Measurements from ENCODE around the gene PNMA8C. TPM values are rescaled to one million over a fixed set of nuclear protein-coding genes. Genes with fewer than 3 reads are reported as not detected.
"Not testable (repeated sequence)": the region's sequence is repeated elsewhere in the genome, so short reads cannot be mapped to it uniquely, and the experiment has no call there.

Gene PNMA8C
- total and polyA plus RNA-seq, 2 experiments from 2014 or later, result 0.44 to 2.3 TPM

GRCh38 chr19:46435689-46436088, 7.0 kb upstream of the PNMA8C start:
- not testable (repeated sequence) for H3K4me3 ChIP-seq; H3K79me2 ChIP-seq (replicated peaks; ENCODE audit: insufficient read depth); H3K4me1 Mint-ChIP-seq; H2AFZ ChIP-seq; H3K9me3 Mint-ChIP-seq; H3F3A ChIP-seq (replicated peaks; ENCODE audit: low read depth); H3K27ac ChIP-seq (ENCODE audit: low read depth); H4K20me1 ChIP-seq (replicated peaks; ENCODE audit: insufficient read depth); DNase-seq (ENCODE audit: low spot score); H3K27ac Mint-ChIP-seq; H3K27me3 ChIP-seq (ENCODE audit: insufficient read depth); H3K4me3 Mint-ChIP-seq; H3K4me2 ChIP-seq; H3K4me1 ChIP-seq (ENCODE audit: insufficient read depth); H3K9me2 ChIP-seq (ENCODE audit: insufficient read depth); ATAC-seq; H3K36me3 Mint-ChIP-seq (ENCODE audit: low read depth); H3K27me3 Mint-ChIP-seq (ENCODE audit: insufficient read depth, low read depth, poor library complexity); H3K36me3 ChIP-seq (ENCODE audit: insufficient read depth)

DNA sequence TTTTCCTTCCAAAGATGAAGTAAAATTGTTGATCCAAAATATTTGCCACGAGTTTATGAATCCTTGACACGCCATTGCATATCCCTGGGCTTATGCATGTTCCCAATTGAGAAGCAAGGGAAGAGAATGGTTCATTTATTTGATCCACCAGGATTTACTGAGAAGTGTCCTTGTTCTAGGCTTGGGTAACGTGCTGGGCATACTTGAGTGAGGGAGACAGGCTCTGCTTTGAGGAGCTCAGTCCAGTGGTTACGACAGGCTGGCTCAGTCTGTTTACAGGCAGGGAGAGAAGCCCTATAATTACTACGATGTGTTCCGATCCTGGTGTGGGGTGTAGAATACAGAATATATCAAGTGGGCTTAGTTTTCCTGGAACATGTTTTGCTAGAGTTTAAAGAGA, 6.3 kb upstream of the PNMA8C start:
- Histone ChIP-seq H3K27me3 (ENCODE audit: insufficient read depth) (no peaks in the 10 kb centered on the region), H4K20me1 (replicated peaks; ENCODE audit: insufficient read depth) (no peaks in the 10 kb centered on the region), H3F3A (replicated peaks; ENCODE audit: low read depth) (no peaks in the 10 kb centered on the region), H3K36me3 (ENCODE audit: insufficient read depth) (no peaks in the 10 kb centered on the region), H3K79me2 (replicated peaks; ENCODE audit: insufficient read depth) (no peaks in the 10 kb centered on the region), H3K4me1 (ENCODE audit: insufficient read depth) (no peaks in the 10 kb centered on the region), H3K9me2 (ENCODE audit: insufficient read depth) (no peaks in the 10 kb centered on the region), H3K27ac (ENCODE audit: low read depth) (no peak overlapping the region), H3K4me2 (no peak overlapping the region), H3K4me3 (no peak overlapping the region), H2AFZ (peak overlapping the region; percentile 38; the same call in 1 of the 2 replicates)
- no peak for DNase-seq (ENCODE audit: low spot score)
- Mint-ChIP-seq H3K9me3 (no peaks in the 10 kb centered on the region), H3K4me3 (no peak overlapping the region), H3K4me1 (no peaks in the 10 kb centered on the region), H3K27ac (no peak overlapping the region), H3K27me3 (ENCODE audit: insufficient read depth, low read depth, poor library complexity) (no peaks in the 10 kb centered on the region), H3K36me3 (ENCODE audit: low read depth) (no peaks in the 10 kb centered on the region)
- no peak for ATAC-seq
- TF ChIP-seq ZNF114 (CRISPR knock-in tag; IDR thresholded peaks at IDR 0.05) (no peak), NANOG (IDR thresholded peaks at IDR 0.05; ENCODE audit: borderline replicate concordance) (no peak), POLR2AphosphoS5 (IDR thresholded peaks at IDR 0.05; ENCODE audit: low read depth) (no peak), EZH2 (IDR thresholded peaks at IDR 0.05; ENCODE audit: low read depth, unreplicated experiment) (no peak), JUNB (IDR thresholded peaks at IDR 0.05; ENCODE audit: unreplicated experiment) (no peak), CREB1 (CRISPR knock-in tag; IDR thresholded peaks at IDR 0.05; ENCODE audit: low read depth) (no peak), EZH2phosphoT487 (IDR thresholded peaks at IDR 0.05; ENCODE audit: unreplicated experiment) (no peak)
- TF ChIP-seq, protein P1, sequence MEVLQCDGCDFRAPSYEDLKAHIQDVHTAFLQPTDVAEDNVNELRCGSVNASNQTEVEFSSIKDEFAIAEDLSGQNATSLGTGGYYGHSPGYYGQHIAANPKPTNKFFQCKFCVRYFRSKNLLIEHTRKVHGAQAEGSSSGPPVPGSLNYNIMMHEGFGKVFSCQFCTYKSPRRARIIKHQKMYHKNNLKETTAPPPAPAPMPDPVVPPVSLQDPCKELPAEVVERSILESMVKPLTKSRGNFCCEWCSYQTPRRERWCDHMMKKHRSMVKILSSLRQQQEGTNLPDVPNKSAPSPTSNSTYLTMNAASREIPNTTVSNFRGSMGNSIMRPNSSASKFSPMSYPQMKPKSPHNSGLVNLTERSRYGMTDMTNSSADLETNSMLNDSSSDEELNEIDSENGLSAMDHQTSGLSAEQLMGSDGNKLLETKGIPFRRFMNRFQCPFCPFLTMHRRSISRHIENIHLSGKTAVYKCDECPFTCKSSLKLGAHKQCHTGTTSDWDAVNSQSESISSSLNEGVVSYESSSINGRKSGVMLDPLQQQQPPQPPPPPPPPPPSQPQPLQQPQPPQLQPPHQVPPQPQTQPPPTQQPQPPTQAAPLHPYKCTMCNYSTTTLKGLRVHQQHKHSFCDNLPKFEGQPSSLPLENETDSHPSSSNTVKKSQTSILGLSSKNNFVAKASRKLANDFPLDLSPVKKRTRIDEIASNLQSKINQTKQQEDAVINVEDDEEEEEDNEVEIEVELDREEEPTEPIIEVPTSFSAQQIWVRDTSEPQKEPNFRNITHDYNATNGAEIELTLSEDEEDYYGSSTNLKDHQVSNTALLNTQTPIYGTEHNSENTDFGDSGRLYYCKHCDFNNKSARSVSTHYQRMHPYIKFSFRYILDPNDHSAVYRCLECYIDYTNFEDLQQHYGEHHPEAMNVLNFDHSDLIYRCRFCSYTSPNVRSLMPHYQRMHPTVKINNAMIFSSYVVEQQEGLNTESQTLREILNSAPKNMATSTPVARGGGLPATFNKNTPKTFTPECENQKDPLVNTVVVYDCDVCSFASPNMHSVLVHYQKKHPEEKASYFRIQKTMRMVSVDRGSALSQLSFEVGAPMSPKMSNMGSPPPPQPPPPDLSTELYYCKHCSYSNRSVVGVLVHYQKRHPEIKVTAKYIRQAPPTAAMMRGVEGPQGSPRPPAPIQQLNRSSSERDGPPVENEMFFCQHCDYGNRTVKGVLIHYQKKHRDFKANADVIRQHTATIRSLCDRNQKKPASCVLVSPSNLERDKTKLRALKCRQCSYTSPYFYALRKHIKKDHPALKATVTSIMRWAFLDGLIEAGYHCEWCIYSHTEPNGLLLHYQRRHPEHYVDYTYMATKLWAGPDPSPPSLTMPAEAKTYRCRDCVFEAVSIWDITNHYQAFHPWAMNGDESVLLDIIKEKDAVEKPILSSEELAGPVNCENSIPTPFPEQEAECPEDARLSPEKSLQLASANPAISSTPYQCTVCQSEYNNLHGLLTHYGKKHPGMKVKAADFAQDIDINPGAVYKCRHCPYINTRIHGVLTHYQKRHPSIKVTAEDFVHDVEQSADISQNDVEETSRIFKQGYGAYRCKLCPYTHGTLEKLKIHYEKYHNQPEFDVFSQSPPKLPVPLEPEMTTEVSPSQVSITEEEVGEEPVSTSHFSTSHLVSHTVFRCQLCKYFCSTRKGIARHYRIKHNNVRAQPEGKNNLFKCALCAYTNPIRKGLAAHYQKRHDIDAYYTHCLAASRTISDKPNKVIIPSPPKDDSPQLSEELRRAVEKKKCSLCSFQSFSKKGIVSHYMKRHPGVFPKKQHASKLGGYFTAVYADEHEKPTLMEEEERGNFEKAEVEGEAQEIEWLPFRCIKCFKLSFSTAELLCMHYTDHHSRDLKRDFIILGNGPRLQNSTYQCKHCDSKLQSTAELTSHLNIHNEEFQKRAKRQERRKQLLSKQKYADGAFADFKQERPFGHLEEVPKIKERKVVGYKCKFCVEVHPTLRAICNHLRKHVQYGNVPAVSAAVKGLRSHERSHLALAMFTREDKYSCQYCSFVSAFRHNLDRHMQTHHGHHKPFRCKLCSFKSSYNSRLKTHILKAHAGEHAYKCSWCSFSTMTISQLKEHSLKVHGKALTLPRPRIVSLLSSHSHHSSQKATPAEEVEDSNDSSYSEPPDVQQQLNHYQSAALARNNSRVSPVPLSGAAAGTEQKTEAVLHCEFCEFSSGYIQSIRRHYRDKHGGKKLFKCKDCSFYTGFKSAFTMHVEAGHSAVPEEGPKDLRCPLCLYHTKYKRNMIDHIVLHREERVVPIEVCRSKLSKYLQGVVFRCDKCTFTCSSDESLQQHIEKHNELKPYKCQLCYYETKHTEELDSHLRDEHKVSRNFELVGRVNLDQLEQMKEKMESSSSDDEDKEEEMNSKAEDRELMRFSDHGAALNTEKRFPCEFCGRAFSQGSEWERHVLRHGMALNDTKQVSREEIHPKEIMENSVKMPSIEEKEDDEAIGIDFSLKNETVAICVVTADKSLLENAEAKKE (CRISPR knock-in tag; IDR thresholded peaks at IDR 0.05), result no peak
- TF ChIP-seq, protein P2, sequence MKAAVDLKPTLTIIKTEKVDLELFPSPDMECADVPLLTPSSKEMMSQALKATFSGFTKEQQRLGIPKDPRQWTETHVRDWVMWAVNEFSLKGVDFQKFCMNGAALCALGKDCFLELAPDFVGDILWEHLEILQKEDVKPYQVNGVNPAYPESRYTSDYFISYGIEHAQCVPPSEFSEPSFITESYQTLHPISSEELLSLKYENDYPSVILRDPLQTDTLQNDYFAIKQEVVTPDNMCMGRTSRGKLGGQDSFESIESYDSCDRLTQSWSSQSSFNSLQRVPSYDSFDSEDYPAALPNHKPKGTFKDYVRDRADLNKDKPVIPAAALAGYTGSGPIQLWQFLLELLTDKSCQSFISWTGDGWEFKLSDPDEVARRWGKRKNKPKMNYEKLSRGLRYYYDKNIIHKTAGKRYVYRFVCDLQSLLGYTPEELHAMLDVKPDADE (IDR thresholded peaks at IDR 0.05), result no peak
- TF ChIP-seq, protein P3, sequence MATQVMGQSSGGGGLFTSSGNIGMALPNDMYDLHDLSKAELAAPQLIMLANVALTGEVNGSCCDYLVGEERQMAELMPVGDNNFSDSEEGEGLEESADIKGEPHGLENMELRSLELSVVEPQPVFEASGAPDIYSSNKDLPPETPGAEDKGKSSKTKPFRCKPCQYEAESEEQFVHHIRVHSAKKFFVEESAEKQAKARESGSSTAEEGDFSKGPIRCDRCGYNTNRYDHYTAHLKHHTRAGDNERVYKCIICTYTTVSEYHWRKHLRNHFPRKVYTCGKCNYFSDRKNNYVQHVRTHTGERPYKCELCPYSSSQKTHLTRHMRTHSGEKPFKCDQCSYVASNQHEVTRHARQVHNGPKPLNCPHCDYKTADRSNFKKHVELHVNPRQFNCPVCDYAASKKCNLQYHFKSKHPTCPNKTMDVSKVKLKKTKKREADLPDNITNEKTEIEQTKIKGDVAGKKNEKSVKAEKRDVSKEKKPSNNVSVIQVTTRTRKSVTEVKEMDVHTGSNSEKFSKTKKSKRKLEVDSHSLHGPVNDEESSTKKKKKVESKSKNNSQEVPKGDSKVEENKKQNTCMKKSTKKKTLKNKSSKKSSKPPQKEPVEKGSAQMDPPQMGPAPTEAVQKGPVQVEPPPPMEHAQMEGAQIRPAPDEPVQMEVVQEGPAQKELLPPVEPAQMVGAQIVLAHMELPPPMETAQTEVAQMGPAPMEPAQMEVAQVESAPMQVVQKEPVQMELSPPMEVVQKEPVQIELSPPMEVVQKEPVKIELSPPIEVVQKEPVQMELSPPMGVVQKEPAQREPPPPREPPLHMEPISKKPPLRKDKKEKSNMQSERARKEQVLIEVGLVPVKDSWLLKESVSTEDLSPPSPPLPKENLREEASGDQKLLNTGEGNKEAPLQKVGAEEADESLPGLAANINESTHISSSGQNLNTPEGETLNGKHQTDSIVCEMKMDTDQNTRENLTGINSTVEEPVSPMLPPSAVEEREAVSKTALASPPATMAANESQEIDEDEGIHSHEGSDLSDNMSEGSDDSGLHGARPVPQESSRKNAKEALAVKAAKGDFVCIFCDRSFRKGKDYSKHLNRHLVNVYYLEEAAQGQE (IDR thresholded peaks at IDR 0.05; ENCODE audit: unreplicated experiment), result no peak
